HPDE6-E6E7 (cell line): ENCODE results near the gene DPY19L3.
"Not testable (repeated sequence)": the region's sequence is repeated elsewhere in the genome, so short reads cannot be mapped to it uniquely, and the experiment has no call there.

Experiments used
- DNase-seq: peaks from one replicate; pipeline ENCODE4 v3.0.0; 2011; ENCODE audit warnings: missing footprints; ENCODE audit errors: extremely low spot score

The DPY19L3 gene, protein sequence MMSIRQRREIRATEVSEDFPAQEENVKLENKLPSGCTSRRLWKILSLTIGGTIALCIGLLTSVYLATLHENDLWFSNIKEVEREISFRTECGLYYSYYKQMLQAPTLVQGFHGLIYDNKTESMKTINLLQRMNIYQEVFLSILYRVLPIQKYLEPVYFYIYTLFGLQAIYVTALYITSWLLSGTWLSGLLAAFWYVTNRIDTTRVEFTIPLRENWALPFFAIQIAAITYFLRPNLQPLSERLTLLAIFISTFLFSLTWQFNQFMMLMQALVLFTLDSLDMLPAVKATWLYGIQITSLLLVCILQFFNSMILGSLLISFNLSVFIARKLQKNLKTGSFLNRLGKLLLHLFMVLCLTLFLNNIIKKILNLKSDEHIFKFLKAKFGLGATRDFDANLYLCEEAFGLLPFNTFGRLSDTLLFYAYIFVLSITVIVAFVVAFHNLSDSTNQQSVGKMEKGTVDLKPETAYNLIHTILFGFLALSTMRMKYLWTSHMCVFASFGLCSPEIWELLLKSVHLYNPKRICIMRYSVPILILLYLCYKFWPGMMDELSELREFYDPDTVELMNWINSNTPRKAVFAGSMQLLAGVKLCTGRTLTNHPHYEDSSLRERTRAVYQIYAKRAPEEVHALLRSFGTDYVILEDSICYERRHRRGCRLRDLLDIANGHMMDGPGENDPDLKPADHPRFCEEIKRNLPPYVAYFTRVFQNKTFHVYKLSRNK

DNA sequence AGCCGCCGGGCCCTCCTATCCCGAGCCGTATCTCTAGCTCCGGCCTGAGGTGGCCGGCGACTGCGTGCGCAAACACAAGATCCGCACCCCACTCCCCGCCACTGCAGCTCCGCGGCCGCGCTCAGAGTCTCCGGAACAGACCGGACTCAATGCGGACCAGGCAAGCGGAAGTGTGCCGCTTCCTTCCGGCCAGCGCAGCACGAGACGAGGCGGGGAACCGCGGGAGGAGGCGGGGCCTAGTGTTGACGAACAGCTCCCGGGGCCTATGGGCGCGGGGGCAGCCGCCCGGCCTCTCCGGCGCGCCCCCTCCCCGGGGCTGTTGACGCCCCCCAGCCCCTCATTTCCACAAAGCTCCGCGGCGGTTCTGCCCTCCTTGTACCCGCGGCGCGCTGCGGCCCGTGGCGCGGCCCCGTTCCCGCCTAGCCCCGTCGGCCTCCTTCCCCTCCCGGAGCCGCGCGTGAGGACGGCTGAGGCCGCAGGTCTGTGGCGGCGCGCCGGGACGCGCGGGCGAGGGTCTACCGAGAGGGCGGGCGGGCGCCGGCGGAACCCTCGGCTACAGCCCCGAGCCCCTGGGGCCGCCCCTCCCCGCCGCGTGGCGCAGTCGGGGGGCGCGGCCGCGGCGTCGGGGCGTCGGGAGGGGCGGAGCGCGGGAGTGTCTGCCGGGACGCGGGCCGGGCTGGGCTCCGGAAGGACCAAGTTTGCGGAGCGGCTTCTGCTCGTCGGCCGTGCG, at the start of gene DPY19L3:
Gene DPY19L3 (plus strand): TSS at position 340 of the 730 bp plus-strand sequence. CDS start 2,484 bp downstream, outside the sequence.
- peak; percentile 92 for DNase-seq

DNA sequence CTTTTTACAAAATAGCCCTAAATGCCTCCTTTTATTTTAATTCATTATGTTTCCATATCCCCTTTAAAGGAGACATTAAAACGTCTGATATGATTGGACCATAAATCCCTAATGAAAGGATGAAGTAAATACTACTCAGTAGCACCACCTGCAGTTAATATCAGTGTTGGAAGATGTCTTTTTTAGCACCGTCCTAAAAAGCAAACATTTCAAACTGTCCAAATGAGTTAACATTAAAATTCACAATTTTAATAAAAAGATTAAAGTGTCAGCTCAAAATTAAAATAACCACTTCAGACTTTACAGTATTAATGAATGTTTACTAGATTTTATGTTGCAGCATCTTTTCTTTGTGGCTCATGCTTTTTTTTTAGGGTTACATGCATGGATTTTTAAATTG, 47.9 kb upstream of the DPY19L3 start:
- DNase-seq = no peak

DNA sequence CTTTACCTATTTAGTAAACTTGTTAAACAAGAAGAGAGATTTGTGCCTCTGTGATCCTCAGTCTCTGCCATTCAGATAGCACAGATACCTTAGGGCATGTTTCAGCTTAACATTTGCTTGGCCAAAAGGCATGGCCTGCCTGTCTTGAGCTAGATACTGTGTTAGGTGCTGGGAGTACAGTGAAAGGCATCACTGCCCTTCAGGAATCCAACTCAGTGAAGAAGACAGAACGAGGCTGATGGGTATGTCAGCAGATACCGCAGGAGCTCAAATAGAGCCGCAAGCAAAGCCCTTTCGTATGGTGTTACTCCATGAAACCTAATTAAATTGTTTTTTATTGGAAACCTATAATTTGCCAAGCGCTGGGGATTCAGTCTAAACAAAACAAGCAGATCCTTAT, 47.2 kb upstream of the DPY19L3 start:
- DNase-seq = no peak

DNA sequence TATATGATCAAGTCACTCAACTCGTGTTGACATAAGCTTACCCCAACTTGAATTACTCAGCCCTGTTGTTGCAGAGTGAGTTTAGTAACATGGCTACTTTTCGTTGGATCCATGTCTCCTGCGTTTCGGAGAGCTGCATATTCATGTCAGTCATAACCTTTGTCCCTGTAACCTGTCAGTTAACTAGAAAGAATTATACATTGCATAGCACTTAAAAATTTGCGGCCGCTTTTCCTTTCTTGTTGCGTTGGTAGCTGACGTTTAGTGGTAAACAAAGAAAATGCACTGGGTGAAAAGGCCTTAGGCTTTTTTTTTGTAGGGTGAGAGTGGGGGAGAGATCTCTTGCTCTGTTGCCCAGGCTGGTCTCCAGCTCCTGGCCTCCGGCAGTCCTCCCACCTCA, 46.0 kb upstream of the DPY19L3 start:
- no peak for DNase-seq

DNA sequence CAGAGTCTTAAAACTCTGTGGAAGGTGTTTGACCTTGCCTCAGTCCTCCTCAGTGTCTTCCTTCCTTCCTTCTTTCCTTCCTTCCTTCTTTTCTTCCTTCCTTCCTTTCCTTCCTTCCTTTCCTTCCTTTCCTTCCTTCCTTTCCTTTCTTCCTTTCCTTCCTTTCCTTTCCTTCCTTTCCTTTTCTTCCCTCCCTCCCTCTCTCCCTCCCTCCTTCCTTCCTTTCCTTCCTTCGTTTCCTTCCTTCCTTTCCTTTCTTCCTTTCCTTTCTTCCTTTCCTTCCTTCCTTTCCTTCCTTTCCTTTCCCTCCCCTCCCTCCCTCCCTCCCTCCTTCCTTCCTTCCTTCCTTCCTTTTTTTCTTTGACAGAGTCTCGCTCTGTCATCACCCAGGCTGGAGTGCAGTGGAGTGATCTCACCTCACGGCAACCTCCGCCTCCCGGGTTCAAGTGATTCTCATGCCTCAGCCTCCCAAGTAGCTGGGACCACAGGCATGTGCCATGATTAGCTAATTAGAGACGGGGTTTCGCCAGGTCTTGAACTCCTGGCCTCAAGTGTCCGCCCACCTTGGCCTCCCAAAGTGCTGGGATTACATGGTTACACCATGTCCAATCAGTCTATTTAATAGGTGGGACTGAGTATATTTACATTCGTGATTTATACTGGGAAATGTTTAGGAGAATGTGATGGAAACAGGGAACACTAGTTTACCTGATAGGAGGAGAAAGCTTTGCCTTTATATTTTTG, 43.8 kb upstream of the DPY19L3 start:
- DNase-seq = no peak

DNA sequence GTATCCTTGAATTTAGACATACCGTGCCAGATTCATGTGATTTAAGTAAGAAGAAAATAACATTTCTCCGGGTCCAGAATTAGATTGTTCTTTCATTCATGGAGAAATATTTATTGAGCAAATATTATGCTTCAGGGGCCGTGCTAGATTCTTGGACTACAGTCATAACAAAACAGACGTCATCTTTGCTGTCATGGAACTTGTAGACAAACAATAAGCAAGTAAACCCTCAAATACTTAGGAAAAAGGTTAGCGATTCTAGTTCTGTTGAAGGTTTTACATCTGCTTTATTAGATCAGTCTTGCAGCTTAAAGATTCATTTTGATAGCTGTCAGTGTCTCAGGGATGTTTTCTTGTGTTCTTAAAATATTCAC, 43.3 kb upstream of the DPY19L3 start:
- no peak for DNase-seq

DNA sequence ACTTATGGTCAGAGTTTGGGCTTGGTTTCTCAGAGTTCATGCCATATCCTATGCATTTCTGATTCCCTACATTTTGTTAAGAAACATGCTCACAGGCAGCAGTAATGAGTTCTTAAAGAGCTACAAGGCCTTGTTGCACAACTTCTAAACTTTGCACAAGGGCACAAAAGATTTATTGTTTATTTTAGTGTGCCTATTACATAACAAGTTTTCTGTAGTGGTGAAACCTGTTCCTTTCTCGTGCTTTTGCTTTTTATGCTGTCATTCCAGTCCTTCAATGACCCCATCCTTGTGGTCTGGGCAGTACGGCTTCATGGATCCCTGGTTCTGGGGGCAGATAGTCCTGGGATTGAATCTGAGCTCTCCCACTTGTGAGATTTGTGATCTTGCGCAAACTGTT, 42.4 kb upstream of the DPY19L3 start:
- no peak for DNase-seq

DNA sequence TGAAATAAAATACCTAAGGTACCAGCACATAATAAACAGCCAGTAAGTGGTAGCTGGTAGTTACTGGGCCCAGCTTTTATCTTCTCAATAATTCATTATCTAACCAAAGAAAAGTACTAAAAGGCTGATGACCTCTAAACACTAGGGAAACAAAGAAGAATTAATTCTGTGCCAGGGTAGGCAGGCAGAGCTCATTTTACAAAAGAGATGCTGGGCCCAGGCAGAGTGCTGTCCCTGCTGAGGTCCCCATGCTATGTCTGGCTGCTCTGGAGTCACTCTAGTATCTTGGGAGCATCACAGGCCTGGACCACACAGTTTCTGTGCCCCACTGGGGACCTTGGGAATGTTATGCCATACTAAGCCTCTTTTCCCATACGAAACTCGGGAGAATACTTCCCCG, 41.9 kb upstream of the DPY19L3 start:
- no peak for DNase-seq

DNA sequence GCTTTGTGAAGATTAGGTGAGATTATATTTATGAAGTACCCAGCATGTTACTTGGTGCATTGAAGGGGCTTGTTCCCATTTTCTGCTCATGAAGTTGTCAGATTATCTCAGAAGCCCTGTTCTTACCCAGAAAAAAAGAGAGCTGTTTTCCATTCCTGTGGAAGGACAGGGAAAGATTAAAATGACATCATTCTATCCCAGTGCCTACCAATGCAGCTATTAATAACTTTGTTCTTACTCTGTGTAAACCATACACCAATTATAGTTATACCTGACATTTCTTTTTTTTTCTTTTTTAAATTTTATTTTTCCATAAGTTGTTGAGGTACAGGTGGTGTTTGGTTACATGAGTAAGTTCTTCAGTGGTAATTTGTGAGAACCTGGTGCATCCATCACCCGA, 41.5 kb upstream of the DPY19L3 start:
- no peak for DNase-seq

DNA sequence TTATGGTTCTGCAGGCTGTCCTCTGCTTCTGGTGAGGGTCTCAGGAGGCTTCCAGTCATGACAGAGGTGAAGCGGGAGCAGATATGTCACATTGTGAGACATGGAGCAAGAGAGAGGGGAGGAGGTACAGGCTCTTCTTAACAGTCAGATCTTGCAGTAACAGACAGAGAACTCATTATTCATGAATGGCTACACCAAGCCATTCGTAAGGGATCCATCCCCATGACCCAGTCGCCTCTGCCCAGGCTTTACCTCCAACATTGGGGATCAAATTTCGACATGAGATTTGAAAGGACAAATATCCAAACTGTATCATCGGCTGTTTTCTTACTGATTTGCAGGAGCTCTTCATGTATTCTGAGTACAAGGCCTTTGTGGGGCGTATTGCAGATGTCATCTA, 38.5 kb upstream of the DPY19L3 start:
- no peak for DNase-seq

DNA sequence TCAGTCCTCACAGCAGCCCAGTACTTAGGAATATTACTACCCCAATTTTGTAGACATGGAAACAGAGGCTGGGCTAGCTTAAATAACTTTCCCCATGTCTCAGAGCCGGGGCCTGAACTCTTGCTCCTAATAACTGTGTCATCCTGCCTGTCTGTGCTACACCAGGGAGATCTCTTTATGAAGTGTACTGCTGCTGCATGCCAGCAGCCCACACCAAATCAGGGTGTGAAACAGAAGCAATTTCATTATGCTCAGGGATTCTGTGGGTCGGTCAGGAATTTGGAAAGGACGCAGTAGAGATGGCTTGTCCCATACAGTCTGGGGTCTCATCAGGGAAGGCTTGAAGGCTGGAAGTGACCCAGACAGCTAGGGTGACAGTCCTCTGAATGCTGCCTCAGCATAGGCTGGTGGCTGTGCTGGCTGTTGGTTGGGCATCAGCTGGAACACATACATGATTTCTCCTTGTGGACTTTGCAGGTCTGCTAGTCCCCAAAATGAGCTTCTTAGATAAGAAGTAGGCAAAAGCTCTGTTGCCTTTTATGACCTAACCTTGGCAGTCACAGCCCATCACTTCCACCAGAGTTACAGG, 37.5 kb upstream of the DPY19L3 start:
- DNase-seq = no peak

DNA sequence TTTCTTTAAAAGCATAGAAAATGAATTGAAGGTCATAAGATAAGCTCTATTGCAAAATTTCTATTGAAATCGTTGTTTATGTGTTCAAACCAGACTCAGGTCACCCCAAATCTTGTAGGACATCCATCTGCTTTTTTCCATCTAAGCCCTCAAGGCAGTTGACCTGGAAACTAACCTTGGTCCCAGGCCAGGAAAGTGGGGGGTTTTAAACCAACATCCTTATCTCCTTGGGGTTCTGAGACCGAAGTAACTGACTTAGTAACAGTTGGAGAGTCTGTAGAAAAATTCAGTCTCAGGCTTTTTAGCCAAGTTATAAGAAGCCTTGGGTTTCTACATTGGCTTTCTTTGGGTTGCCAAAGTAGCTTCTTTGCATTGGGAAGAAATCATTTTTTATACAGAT, 36.8 kb upstream of the DPY19L3 start:
- no peak for DNase-seq

DNA sequence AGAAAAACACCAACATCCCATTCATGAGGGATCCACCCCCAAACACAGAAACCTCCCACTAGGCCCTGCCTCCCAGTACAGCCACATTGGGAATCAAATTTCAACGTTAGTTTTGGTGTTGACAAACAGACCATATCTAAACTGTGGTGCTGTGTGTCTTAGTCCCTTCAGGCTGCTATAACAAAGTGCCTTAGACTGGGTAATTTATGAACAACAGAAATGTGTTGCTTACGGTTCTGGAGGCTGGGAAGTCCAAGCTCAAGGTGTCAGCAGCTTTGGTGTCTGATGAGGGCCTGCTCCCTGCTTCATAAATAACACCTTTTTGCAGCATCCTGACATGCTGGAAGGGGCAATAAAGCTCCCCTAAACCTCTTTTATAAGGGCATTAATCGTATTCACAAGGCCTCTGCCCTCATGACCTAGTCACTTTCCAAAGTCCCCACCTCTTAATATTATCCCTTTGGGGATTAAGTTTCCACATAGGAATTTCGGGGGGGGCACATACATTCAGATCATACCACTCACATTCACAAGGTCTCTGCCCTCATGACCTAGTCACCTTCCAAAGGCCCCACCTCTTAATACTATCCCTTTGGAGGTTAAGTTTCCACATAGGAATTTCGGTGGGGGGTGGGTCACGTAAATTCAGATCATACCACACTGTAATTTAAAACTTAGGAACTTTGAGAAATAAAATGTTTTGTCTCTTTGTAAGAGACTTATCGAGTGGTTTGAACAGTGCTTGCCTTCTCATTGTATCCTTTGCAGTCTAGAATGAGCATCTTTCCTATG, 32.6 kb upstream of the DPY19L3 start:
- no peak for DNase-seq

DNA sequence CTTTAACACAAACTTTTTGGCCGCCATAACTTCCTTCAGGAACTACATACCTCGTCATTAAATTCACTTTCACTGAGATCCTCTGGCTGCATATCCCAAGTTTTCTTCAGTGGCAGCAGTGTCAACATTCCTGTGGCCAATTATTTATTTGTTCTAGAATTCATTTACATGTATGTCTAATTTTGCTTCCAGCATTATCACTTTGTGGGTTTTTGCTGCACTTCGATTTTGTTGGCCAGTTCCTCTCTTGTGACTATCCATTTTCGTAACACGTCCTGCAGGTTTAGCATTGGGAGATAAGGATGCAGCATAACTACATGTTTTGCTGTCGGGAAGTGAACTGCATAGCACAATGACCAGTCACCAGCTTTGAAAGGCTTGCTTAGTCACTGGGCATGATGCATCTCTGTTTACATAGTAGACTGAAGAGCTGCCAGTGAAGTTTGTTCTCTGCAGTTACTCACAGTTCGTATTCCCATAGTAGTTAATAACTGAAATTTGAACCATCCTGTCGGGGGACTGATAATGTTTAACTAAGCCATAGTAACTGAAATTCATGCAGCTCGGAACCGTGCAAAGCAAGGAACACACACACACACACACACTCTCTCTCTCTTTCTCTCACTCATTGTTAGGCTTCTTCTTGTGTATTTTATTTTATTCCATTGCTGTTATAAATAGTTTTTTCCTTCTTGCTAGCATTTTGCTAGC, 31.8 kb upstream of the DPY19L3 start:
- peak; percentile 85 for DNase-seq

DNA sequence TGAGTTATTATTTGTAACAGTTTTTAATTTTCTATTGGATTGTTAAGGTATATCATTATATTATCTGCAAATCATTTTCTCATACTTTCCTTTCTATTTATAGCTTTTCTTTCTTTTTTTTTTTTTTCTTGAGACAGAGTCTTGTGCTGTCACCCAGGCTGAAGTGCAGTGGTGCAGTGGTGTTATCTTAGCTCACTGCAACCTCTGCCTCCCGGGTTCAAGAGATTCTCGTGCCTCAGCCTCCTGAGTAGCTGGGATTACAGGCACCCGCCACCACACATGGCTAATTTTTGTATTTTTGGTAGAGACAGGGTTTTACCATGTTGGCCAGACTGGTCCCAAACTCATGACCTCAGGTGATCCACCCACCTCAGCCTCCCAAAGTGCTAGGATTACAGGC, 31.2 kb upstream of the DPY19L3 start:
- not testable (repeated sequence) for DNase-seq

DNA sequence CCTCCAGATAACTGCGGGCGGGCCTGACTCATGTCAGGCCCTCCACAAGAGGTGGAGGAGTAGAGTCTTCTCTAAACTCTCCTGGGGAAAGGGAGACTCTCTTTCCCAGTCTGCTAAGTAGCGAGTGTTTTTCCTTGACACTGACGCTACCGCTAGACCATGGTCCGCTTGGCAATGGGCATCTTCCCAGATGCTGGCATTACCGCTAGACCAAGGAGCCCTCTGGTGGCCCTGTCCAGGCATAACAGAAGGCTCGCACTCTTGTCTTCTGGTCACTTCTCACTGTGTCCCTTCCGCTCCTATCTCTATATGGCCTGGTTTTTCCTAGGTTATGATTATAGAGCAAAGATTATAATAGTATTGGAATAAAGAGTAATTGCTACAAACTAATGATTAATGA, 28.5 kb upstream of the DPY19L3 start:
- not testable (repeated sequence) for DNase-seq

DNA sequence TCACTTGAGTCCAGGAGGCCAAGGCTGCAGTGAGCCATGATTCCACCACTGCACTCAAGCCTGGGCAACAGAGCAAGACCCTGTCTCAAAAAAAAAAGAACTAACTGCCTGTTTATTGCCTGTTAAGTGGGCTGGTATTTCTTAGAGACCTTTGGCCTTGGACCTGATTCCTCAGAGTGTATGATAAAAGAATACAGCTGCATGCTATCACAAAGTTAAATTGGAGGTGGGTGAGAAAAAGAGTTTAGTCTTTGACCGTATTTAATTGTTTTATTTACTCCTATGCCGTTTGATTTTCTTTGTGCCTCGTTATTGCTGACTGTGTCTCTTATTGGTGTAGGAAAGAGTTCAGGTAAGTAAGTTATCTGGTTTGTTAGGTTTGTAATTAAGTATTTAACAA, 25.3 kb upstream of the DPY19L3 start:
- DNase-seq = no peak

DNA sequence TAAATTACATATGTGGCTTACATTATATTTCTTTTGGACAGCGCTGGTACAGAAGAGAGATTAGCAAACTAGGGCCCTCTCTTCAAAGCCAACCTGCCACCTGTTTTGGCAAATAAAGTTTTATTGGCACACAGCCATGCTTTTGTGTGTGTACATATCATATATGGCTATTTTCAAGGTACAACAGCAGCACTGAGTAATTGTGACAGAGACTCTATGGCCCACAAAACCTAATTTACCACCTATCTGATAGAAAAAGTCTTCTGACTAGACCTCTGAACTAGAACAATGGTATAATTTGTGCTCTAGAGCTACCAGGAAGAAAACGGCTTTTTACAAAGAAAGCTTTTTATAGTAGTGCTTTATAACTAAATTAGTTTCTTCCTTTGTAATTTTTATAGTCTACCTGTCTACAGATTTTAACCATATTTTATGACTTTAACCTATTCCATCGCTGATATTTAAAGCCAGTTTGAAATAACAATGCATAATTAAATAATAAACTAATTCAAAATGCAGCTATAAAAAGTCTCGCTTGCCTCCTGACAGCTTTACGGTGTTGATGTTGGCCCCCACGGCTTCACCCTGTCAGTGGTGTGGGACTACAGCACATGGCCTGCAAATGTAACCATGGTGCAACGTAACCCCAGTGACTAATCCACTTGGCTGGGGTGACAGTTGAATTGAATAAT, 17.7 kb upstream of the DPY19L3 start:
- DNase-seq = no peak

DNA sequence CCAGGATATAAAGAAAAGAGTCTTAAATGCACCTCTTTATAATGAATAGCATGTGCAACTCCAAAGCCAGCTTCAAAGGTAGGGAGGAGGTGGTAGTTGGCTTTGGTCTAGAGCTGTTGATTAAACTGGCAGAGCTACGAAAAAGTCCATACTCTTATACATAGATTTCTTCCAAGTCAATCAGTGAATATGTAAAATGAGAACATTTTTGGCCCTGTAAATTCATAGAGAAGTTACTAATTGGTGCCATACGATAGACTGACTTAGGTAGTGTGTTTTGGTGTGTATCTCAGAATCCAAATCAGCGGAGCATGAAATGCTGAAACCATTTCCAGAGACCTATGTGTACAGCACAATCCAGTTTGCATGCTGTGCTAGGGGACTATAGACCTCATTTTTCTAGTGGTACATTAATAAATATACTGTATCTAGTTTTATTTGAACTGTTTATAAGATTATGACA, 17.1 kb upstream of the DPY19L3 start:
- DNase-seq = no peak
